Hepatocyte (in vitro differentiated cells): ENCODE results near the gene CNPY4.

Source experiments
- CTCF ChIP-seq: fragments of 200-600 bp; sonication (generic); IDR thresholded peaks from 2 replicates; pipeline ENCODE4 v1.5.1; 2016; ENCODE audit warnings: antibody characterized with exemption, mild to moderate bottlenecking; ENCODE audit not compliant: poor library complexity
- EZH2 ChIP-seq: fragments of 200-600 bp; sonication (generic); IDR thresholded peaks from 2 replicates; pipeline ENCODE4 v1.6.1; 2016; ENCODE audit warnings: antibody characterized with exemption, mild to moderate bottlenecking, borderline replicate concordance

- TF ChIP-seq CTCF (peak; percentile 6), EZH2 (no peak)
Observed at GRCh38 chr7:100109521-100110163, 9.8 kb upstream of the CNPY4 start.
